Trophoblast cell (in vitro differentiated cells and primary cell): Measurements from ENCODE around the gene TOMM5.

Source experiments
- DNase-seq, 2 donors: peaks; one replicate each; pipeline ENCODE4 v3.0.0-alpha.2; 2016
- H2AFZ ChIP-seq: 2 replicates; pipeline ENCODE4 v1.6.1; 2013; ENCODE audit warnings: low read length, moderate library complexity, mild to moderate bottlenecking; ENCODE audit not compliant: insufficient read depth, poor library complexity
- H2AK5ac ChIP-seq: 2 replicates; pipeline ENCODE4 v1.6.1; 2013; ENCODE audit warnings: mild to moderate bottlenecking, low read length
- H2BK120ac ChIP-seq: 2 replicates; pipeline ENCODE4 v1.6.1; 2013; ENCODE audit warnings: low read length, mild to moderate bottlenecking, moderate library complexity; ENCODE audit not compliant: insufficient read depth, poor library complexity
- H2BK12ac ChIP-seq: 2 replicates; pipeline ENCODE4 v1.6.1; 2013; ENCODE audit warnings: mild to moderate bottlenecking, low read length, moderate library complexity
- H2BK5ac ChIP-seq: 2 replicates; pipeline ENCODE4 v1.6.1; 2013; ENCODE audit warnings: low read length, low read depth, moderate library complexity, mild to moderate bottlenecking; ENCODE audit not compliant: poor library complexity
- H3K14ac ChIP-seq: 2 replicates; pipeline ENCODE4 v1.6.1; 2013; ENCODE audit warnings: mild to moderate bottlenecking, low read length
- H3K18ac ChIP-seq: 2 replicates; pipeline ENCODE4 v1.6.1; 2013; ENCODE audit warnings: mild to moderate bottlenecking, low read length
- H3K23ac ChIP-seq: 2 replicates; pipeline ENCODE4 v1.6.1; 2013; ENCODE audit warnings: low read length
- H3K27ac ChIP-seq: 2 replicates; pipeline ENCODE4 v1.5.1; 2013; ENCODE audit warnings: low read depth, mild to moderate bottlenecking, inconsistent platforms, low read length, moderate library complexity
- H3K27me3 ChIP-seq: 2 replicates; pipeline ENCODE4 v1.6.1; 2013; ENCODE audit warnings: inconsistent platforms, mild to moderate bottlenecking, low read length, moderate library complexity; ENCODE audit not compliant: insufficient read depth
- H3K36me3 ChIP-seq, 2 experiments: 1 replicate in 1 of 2; 2 replicates in 1 of 2; pipeline ENCODE4 v1.6.1; 2013; ENCODE audit warnings: low read length in 2 of 2, mild to moderate bottlenecking in 2 of 2, moderate library complexity in 1 of 2; ENCODE audit not compliant: insufficient read depth in 2 of 2, control insufficient read depth in 1 of 2
- H3K4ac ChIP-seq: 2 replicates; pipeline ENCODE4 v1.6.1; 2013; ENCODE audit warnings: low read depth, mild to moderate bottlenecking, low read length, moderate library complexity
- H3K4me1 ChIP-seq, 2 experiments: 1 replicate in 1 of 2; 2 replicates in 1 of 2; pipeline ENCODE4 v1.6.1; 2013; ENCODE audit warnings: low read length in 2 of 2, mild to moderate bottlenecking in 2 of 2, moderate library complexity in 1 of 2; ENCODE audit not compliant: insufficient read depth in 2 of 2, control insufficient read depth in 1 of 2
- H3K4me2 ChIP-seq: 2 replicates; pipeline ENCODE4 v1.6.1; 2013; ENCODE audit warnings: inconsistent platforms, mild to moderate bottlenecking, low read length, moderate library complexity
- H3K4me3 ChIP-seq: 2 replicates; pipeline ENCODE4 v1.5.1; 2013; ENCODE audit warnings: mild to moderate bottlenecking, low read depth, low read length, inconsistent platforms
- H3K79me1 ChIP-seq: one replicate; pipeline ENCODE4 v1.6.1; 2013; ENCODE audit warnings: low read length
- H3K79me2 ChIP-seq: 2 replicates; pipeline ENCODE4 v1.6.1; 2013; ENCODE audit warnings: low read length, mild to moderate bottlenecking; ENCODE audit not compliant: control insufficient read depth, insufficient read depth, poor library complexity
- H3K9ac ChIP-seq: 2 replicates; pipeline ENCODE4 v1.6.1; 2013; ENCODE audit warnings: mild to moderate bottlenecking, low read length
- H3K9me3 ChIP-seq: 2 replicates; pipeline ENCODE4 v1.6.1; 2013; ENCODE audit warnings: low read depth, mild to moderate bottlenecking, control low read depth, inconsistent platforms, low read length; ENCODE audit not compliant: insufficient read depth
- H4K12ac ChIP-seq: 2 replicates; pipeline ENCODE4 v1.6.1; 2013; ENCODE audit warnings: low read depth, mild to moderate bottlenecking, low read length, moderate library complexity
- H4K8ac ChIP-seq: 2 replicates; pipeline ENCODE4 v1.6.1; 2013; ENCODE audit warnings: low read depth, mild to moderate bottlenecking, low read length, moderate library complexity
- H4K91ac ChIP-seq: one replicate; pipeline ENCODE4 v1.6.1; 2013; ENCODE audit warnings: low read depth, mild to moderate bottlenecking, low read length, moderate library complexity
- WGBS: extraction: QIAGEN DNeasy Blood & Tissue Kit; methylation state at CpG from one replicate; pipeline ENCODE4 v1.1.7; 2013; ENCODE audit warnings: missing lambda C conversion rate; ENCODE audit not compliant: insufficient read length, insufficient coverage; ENCODE audit errors: extremely low coverage; 5-methylcytosine and 5-hydroxymethylcytosine counted together

Gene TOMM5

GRCh38 chr9:37611961-37612360 lies 19.6 kb upstream of the TOMM5 start:
- no peak overlapping the region for H3K23ac ChIP-seq
- no peaks in the 10 kb centered on the region for H3K27me3 ChIP-seq
- no peak overlapping the region for H3K4me3 ChIP-seq
- H4K12ac ChIP-seq = no peak overlapping the region
- no peak overlapping the region for H3K14ac ChIP-seq
- H3K36me3 ChIP-seq = no peaks in the 10 kb centered on the region
- H3K4ac ChIP-seq = no peak overlapping the region
- no peak overlapping the region for H2BK12ac ChIP-seq
- H3K27ac ChIP-seq = no peak overlapping the region
- H4K91ac ChIP-seq = no peak overlapping the region
- no peak overlapping the region for H3K4me2 ChIP-seq
- no peak overlapping the region for H4K8ac ChIP-seq
- no peaks in the 10 kb centered on the region for H3K9me3 ChIP-seq
- no peak overlapping the region for H2BK120ac ChIP-seq
- H3K9ac ChIP-seq = no peak overlapping the region
- H3K4me1 ChIP-seq = no peaks in the 10 kb centered on the region
- no peaks in the 10 kb centered on the region for H3K79me2 ChIP-seq
- H2AFZ ChIP-seq = no peak overlapping the region
- no peaks in the 10 kb centered on the region for H3K79me1 ChIP-seq
- no peak overlapping the region for H2BK5ac ChIP-seq
- no peak for DNase-seq
- no peak overlapping the region for H3K18ac ChIP-seq
- H2AK5ac ChIP-seq = no peak overlapping the region
- no CpG with 5 or more reads among the region's 1 CpG for WGBS

DNA sequence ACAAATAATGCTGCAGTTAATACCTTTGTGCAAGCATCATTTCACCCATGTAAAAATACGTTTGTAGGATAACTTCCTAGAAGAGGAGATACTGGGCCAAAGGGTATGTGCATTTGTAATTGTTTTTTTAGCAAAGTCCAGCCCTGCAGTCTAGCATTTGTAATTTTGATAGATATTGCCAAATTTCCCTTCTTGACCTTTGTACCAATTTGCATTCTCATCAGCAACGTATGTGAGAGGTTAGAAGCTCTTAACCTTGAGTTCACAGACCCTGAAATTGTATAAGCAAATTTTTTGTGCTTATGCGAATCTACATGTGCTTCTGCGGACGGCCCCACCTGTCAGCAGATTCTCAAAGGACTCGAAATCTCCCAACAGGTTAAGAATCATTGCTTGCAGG lies 18.6 kb upstream of the TOMM5 start:
- Histone ChIP-seq H3K4me1 (no peaks in the 10 kb centered on the region), H2BK12ac (no peak overlapping the region), H3K14ac (no peak overlapping the region), H3K4me2 (no peak overlapping the region), H3K79me1 (no peaks in the 10 kb centered on the region), H3K27ac (no peak overlapping the region), H4K91ac (no peak overlapping the region), H4K8ac (no peak overlapping the region), H2BK5ac (no peak overlapping the region), H3K4ac (no peak overlapping the region), H3K4me3 (no peak overlapping the region), H2BK120ac (no peak overlapping the region), H3K9ac (no peak overlapping the region), H3K9me3 (no peaks in the 10 kb centered on the region), H2AFZ (no peak overlapping the region), H3K36me3 (no peaks in the 10 kb centered on the region), H3K79me2 (no peaks in the 10 kb centered on the region), H2AK5ac (no peak overlapping the region), H4K12ac (no peak overlapping the region), H3K18ac (no peak overlapping the region), H3K27me3 (no peaks in the 10 kb centered on the region), H3K23ac (no peak overlapping the region)
- no peak for DNase-seq
- WGBS = no CpG with 5 or more reads among the region's 6 CpGs

DNA sequence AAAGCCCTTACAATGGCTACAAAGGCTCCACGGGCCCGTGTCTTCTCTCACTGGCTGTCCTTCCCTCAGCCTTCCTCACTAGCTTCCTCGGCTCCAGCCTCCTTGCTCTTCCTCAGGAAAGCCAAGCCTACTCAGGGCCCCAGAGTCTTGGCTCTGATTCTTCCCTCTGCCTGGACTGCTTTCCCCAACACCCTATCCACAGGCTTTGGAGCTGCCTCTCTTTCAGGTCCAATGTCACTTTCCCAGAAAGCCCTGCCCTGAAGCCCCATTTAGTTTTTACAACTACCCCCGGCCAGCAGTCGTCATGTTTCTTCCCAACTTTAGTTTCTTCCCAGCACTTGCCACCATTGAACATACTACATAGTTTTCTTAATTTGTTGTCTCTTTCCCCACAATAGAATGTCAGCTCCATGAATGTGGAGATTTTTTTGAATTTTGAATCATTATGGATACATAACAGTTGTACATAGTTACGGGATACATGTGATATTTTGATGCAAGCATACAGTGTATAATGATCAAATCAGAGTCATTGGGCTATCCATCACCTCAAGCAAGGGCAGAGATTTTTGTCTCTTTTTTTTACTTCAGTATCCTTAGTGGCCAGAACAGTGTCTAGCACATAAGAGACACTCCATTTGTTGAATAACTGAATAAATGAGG lies 17.5 kb upstream of the TOMM5 start:
- H3K79me2 ChIP-seq = no peaks in the 10 kb centered on the region
- H4K12ac ChIP-seq = no peak overlapping the region
- H3K36me3 ChIP-seq = no peaks in the 10 kb centered on the region
- H4K8ac ChIP-seq = no peak overlapping the region
- H3K4me3 ChIP-seq = no peak overlapping the region
- peaks cover 2% of the 10 kb centered on the region for H3K9me3 ChIP-seq
- H3K4me1 ChIP-seq = no peaks in the 10 kb centered on the region
- H2BK5ac ChIP-seq = no peak overlapping the region
- no peak overlapping the region for H3K4me2 ChIP-seq
- H3K9ac ChIP-seq = no peak overlapping the region
- no peak overlapping the region for H2BK120ac ChIP-seq
- H2AFZ ChIP-seq = no peak overlapping the region
- H3K79me1 ChIP-seq = no peaks in the 10 kb centered on the region
- no peak for DNase-seq
- no peak overlapping the region for H3K27ac ChIP-seq
- H2BK12ac ChIP-seq = no peak overlapping the region
- H3K4ac ChIP-seq = no peak overlapping the region
- no peak overlapping the region for H2AK5ac ChIP-seq
- WGBS = no CpG with 5 or more reads among the region's 6 CpGs
- H3K18ac ChIP-seq = no peak overlapping the region
- H4K91ac ChIP-seq = no peak overlapping the region
- no peaks in the 10 kb centered on the region for H3K27me3 ChIP-seq
- no peak overlapping the region for H3K23ac ChIP-seq
- no peak overlapping the region for H3K14ac ChIP-seq

DNA sequence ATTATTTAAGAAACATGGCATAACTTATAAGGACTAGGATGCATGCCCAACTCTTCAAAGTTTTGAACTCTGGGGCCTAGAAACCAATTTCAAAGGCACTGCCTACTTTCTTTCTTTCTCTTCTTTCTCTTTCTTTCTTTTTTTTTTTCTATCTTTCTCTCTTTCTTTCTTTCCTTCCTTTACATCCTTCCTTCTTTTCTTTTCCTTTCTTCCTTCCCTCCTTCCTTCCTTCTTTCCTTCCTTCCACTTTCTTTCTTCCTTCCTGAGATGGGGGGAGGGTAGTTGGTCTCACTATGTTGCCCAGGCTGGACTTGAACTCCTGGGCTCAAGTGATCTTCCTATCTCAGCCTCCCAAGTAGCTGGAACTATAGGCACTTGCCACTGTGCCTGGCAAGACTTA lies 15.9 kb upstream of the TOMM5 start:
- H4K12ac ChIP-seq = no peak overlapping the region
- no peaks in the 10 kb centered on the region for H3K27me3 ChIP-seq
- no peak overlapping the region for H2BK12ac ChIP-seq
- no peaks in the 10 kb centered on the region for H3K4me1 ChIP-seq
- H3K27ac ChIP-seq = no peak overlapping the region
- H3K4me2 ChIP-seq = no peak overlapping the region
- H2BK5ac ChIP-seq = no peak overlapping the region
- H3K36me3 ChIP-seq = no peaks in the 10 kb centered on the region
- no peak overlapping the region for H2BK120ac ChIP-seq
- H3K9ac ChIP-seq = no peak overlapping the region
- H3K79me1 ChIP-seq = no peaks in the 10 kb centered on the region
- no peak for DNase-seq
- no peak overlapping the region for H2AFZ ChIP-seq
- no peak overlapping the region for H3K18ac ChIP-seq
- no peak overlapping the region for H3K14ac ChIP-seq
- H3K4me3 ChIP-seq = no peak overlapping the region
- H4K8ac ChIP-seq = no peak overlapping the region
- H2AK5ac ChIP-seq = no peak overlapping the region
- H4K91ac ChIP-seq = no peak overlapping the region
- H3K23ac ChIP-seq = no peak overlapping the region
- peaks cover 2% of the 10 kb centered on the region for H3K9me3 ChIP-seq
- no peaks in the 10 kb centered on the region for H3K79me2 ChIP-seq
- H3K4ac ChIP-seq = no peak overlapping the region
